Neural progenitor cell (in vitro differentiated cells): ENCODE data around the gene GRIN2A. TPM values are rescaled to one million over a fixed set of nuclear protein-coding genes. Genes with fewer than 3 reads are reported as not detected.

Experiments
- DNase-seq: peaks from one replicate; pipeline ENCODE4 v3.0.0-alpha.2; 2016; ENCODE audit warnings: low spot score
- H2AFZ ChIP-seq: fragments of 200-600 bp; sonication (generic); replicated peaks from 2 replicates; pipeline ENCODE4 v1.6.1; 2016; ENCODE audit warnings: antibody characterized with exemption
- H3F3A ChIP-seq: fragments of 200-600 bp; sonication (generic); 2 replicates; pipeline ENCODE4 v1.6.1; 2016; ENCODE audit warnings: antibody characterized with exemption, low read depth
- H3K27ac ChIP-seq: fragments of 200-600 bp; sonication (generic); 2 replicates; pipeline ENCODE4 v1.5.1; 2016; ENCODE audit warnings: mild to moderate bottlenecking
- H3K27me3 ChIP-seq: fragments of 200-600 bp; sonication (generic); 2 replicates; pipeline ENCODE4 v1.6.1; 2016; ENCODE audit warnings: mild to moderate bottlenecking, moderate library complexity
- H3K36me3 ChIP-seq: fragments of 200-600 bp; sonication (generic); 2 replicates; pipeline ENCODE4 v1.5.1; 2016
- H3K4me1 ChIP-seq: fragments of 200-600 bp; sonication (generic); 2 replicates; pipeline ENCODE4 v1.6.1; 2016; ENCODE audit warnings: mixed run types
- H3K4me2 ChIP-seq: fragments of 200-600 bp; sonication (generic); 2 replicates; pipeline ENCODE4 v1.6.1; 2016
- H3K4me3 ChIP-seq: fragments of 200-600 bp; sonication (generic); 2 replicates; pipeline ENCODE4 v1.5.1; 2016
- H3K79me2 ChIP-seq: fragments of 200-600 bp; sonication (generic); 2 replicates; pipeline ENCODE4 v1.6.1; 2016; ENCODE audit warnings: low read depth
- H3K9ac ChIP-seq: fragments of 200-600 bp; sonication (generic); 2 replicates; pipeline ENCODE4 v1.6.1; 2016
- H3K9me3 ChIP-seq: fragments of 200-600 bp; sonication (generic); 2 replicates; pipeline ENCODE4 v1.5.1; 2016; ENCODE audit warnings: low read depth
- H4K20me1 ChIP-seq: fragments of 200-600 bp; sonication (generic); 2 replicates; pipeline ENCODE4 v1.6.1; 2016; ENCODE audit warnings: low read depth
- H3K27ac Mint-ChIP-seq: 3 replicates; pipeline ENCODE4 v1.8.0; 2021; ENCODE audit warnings: mixed read lengths
- H3K27me3 Mint-ChIP-seq: 2 replicates; pipeline ENCODE4 v1.8.0; 2022; ENCODE audit warnings: low read depth, mild to moderate bottlenecking, inconsistent platforms, moderate library complexity, mixed read lengths; ENCODE audit not compliant: insufficient read depth
- H3K36me3 Mint-ChIP-seq: 3 replicates; pipeline ENCODE4 v1.8.0; 2021; ENCODE audit warnings: mixed read lengths
- H3K4me1 Mint-ChIP-seq: 3 replicates; pipeline ENCODE4 v1.8.0; 2021; ENCODE audit warnings: mixed read lengths
- H3K4me3 Mint-ChIP-seq: 3 replicates; pipeline ENCODE4 v1.8.0; 2021; ENCODE audit warnings: mild to moderate bottlenecking, moderate library complexity, mixed read lengths
- H3K9me3 Mint-ChIP-seq: 3 replicates; pipeline ENCODE4 v1.8.0; 2020; ENCODE audit warnings: mixed read lengths
- CTCF ChIP-seq: fragments of 200-600 bp; sonication (generic); IDR thresholded peaks from 2 replicates; pipeline ENCODE4 v1.5.1; 2017; ENCODE audit warnings: antibody characterized with exemption, mild to moderate bottlenecking
- EZH2 ChIP-seq: fragments of 200-600 bp; sonication (generic); IDR thresholded peaks from 2 replicates; pipeline ENCODE4 v1.6.1; 2017; ENCODE audit warnings: antibody characterized with exemption, mild to moderate bottlenecking, moderate library complexity
- EZH2phosphoT487 ChIP-seq: fragments of 200-600 bp; sonication (generic); IDR thresholded peaks from 2 replicates; pipeline ENCODE4 v1.6.1; 2017; ENCODE audit warnings: antibody characterized with exemption
- total RNA-seq: library from RNA; depleted of rRNA; stranded (reverse); fragments of >200 nt; gene quantifications from 2 replicates; pipeline ENCODE4 v1.2.3, GENCODE V29; 2015; ENCODE audit warnings: low replicate concordance

Gene GRIN2A
- total RNA-seq, 1 donor from 2014 or later: 1.6 TPM

DNA sequence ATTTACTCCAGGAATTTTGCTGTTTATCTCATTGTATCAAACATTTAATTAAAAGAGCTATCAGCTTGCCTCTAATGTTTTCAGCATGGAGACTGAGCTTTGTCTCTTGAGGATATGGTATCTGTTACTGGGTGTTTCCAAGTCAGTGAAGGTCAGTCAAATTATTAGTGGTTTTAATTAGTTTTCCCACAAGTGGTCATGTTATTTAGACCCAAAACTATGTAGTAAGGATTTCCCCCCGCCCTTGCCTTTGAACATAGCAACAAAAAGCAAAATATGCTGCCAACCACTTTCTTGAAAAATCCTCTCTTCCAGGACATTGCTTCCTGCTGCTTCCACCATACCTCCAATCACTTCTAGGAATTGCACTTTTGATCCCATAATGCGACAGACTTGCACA, 355.6 kb downstream of the GRIN2A start:
- Histone ChIP-seq H3K4me2 (peak overlapping the region; percentile 52), H3K9ac (no peak overlapping the region), H3K9me3 (no peaks in the 10 kb centered on the region), H3F3A (peaks cover 29% of the 10 kb centered on the region), H3K4me1 (peaks cover 37% of the 10 kb centered on the region), H2AFZ (peak overlapping the region; percentile 23), H3K27ac (no peak overlapping the region), H3K79me2 (no peaks in the 10 kb centered on the region), H3K36me3 (no peaks in the 10 kb centered on the region), H3K27me3 (no peaks in the 10 kb centered on the region), H3K4me3 (no peak overlapping the region), H4K20me1 (no peaks in the 10 kb centered on the region)
- no peak overlapping the region for H3K27ac Mint-ChIP-seq
- H3K36me3 Mint-ChIP-seq: no peaks in the 10 kb centered on the region
- peaks cover 7% of the 10 kb centered on the region for H3K27me3 Mint-ChIP-seq
- DNase-seq: no peak
- no peaks in the 10 kb centered on the region for H3K9me3 Mint-ChIP-seq
- TF ChIP-seq EZH2 (no peak), CTCF (no peak), EZH2phosphoT487 (no peak)
- no peak overlapping the region for H3K4me3 Mint-ChIP-seq
- H3K4me1 Mint-ChIP-seq: peaks cover 29% of the 10 kb centered on the region

DNA sequence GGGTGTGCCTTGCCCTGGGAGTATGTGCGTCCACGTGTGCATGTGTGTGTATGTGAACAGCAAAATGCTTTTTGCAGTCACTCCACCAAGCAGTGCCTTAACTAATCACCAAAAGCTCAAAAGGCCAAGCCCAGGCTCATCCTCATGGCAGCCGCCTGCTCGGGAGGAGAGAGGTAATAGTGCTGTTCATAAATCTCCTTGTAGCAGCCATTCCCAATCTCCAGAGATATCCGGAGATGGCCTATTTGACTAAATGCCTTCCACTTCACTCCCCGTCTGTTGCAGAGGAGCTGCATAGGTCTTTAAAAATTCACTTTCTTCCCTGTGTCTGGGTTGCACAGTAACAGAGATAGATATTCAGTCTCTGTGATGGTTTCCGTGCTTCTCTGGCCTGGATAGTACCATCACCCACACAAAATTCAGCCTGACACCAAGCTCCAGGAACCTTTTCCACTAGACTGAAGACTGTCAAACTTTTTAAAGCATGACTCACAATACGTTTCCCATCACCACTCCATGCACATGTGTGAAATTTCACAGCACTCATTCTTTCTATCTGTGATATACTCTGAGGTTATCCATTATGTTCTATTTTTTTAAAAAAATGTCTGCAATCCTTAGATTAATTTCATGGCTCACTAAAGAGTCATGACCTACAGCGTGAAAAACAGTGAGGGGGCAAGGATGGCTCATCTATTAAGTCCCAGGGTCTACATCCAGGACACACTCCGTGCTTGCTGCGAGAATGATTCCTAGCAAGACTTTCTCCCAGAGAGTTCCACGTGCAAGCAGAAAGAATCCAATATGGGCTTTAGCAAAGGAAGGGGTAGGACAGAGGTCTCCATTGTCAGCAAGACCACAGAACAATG, 357.8 kb downstream of the GRIN2A start:
- H3K4me1 Mint-ChIP-seq: peaks cover 49% of the 10 kb centered on the region

GRCh38 chr16:9823510-9823909, 358.7 kb downstream of the GRIN2A start:
- H3K4me3 ChIP-seq: no peak overlapping the region
- no peaks in the 10 kb centered on the region for H4K20me1 ChIP-seq
- H3K27ac ChIP-seq: no peak overlapping the region
- DNase-seq: no peak
- H3K4me1 ChIP-seq: peaks cover 64% of the 10 kb centered on the region
- peaks cover 49% of the 10 kb centered on the region for H3K4me1 Mint-ChIP-seq
- no peaks in the 10 kb centered on the region for H3K27me3 ChIP-seq
- H3K27ac Mint-ChIP-seq: no peak overlapping the region
- TF ChIP-seq EZH2 (no peak), CTCF (no peak), EZH2phosphoT487 (no peak)
- H3K9me3 Mint-ChIP-seq: no peaks in the 10 kb centered on the region
- H3K79me2 ChIP-seq: no peaks in the 10 kb centered on the region
- no peaks in the 10 kb centered on the region for H3K36me3 Mint-ChIP-seq
- H3K9me3 ChIP-seq: no peaks in the 10 kb centered on the region
- H3F3A ChIP-seq: peaks cover 56% of the 10 kb centered on the region
- no peak overlapping the region for H2AFZ ChIP-seq
- no peak overlapping the region for H3K4me2 ChIP-seq
- peaks cover 7% of the 10 kb centered on the region for H3K27me3 Mint-ChIP-seq
- H3K36me3 ChIP-seq: no peaks in the 10 kb centered on the region
- H3K4me3 Mint-ChIP-seq: no peak overlapping the region
- H3K9ac ChIP-seq: no peak overlapping the region

More for the DNA sequence above, 357.8 kb downstream of the GRIN2A start:
- Histone ChIP-seq H3K27ac (no peak overlapping the region), H4K20me1 (no peaks in the 10 kb centered on the region), H3K79me2 (no peaks in the 10 kb centered on the region), H3K4me2 (no peak overlapping the region), H3K27me3 (no peaks in the 10 kb centered on the region), H3K9ac (no peak overlapping the region), H3K36me3 (no peaks in the 10 kb centered on the region), H2AFZ (no peak overlapping the region), H3K9me3 (no peaks in the 10 kb centered on the region), H3K4me1 (peaks cover 59% of the 10 kb centered on the region), H3F3A (peaks cover 51% of the 10 kb centered on the region), H3K4me3 (no peak overlapping the region)
- Mint-ChIP-seq H3K27ac (no peak overlapping the region), H3K27me3 (peaks cover 7% of the 10 kb centered on the region), H3K9me3 (no peaks in the 10 kb centered on the region), H3K4me3 (no peak overlapping the region), H3K36me3 (no peaks in the 10 kb centered on the region)
- no peak for DNase-seq
- TF ChIP-seq EZH2: no peak
- no peak for TF ChIP-seq EZH2phosphoT487
- TF ChIP-seq CTCF: no peak
